Endothelial cell of umbilical vein (primary cell): ENCODE measurements around the gene APBA2. TPM values are rescaled to one million over a fixed set of nuclear protein-coding genes. Genes with fewer than 3 reads are reported as not detected.

ENCODE experiments used
- BruUV-seq: library from RNA; stranded (reverse); fragments of 400-500 nt; replicated peaks from 2 replicates; lab custom pipeline; 2021; lab: Mats Ljungman, UMichigan
- CTCF ChIA-PET: fragments of 300-600, 350-600 bp; sonication (Branson Sonifier 250); formaldehyde crosslinking; loops from one replicate; lab custom pipeline; 2021; ENCODE audit warnings: antibody characterized with exemption, inconsistent platforms; lab: Charles Lee
- POLR2A ChIA-PET: fragments of 300-600, 350-600 bp; sonication (Branson Sonifier 250); formaldehyde crosslinking; loops from one replicate; lab custom pipeline; 2021; ENCODE audit warnings: antibody characterized with exemption, inconsistent platforms; lab: Charles Lee
- DNase-seq: peaks from one replicate; pipeline ENCODE4 v3.0.0-alpha.2; 2011; ENCODE audit warnings: low read depth, low spot score
- FAIRE-seq: peaks from 2 replicates; lab custom pipeline; 2011; peaks lifted over from hg19 to GRCh38; lab: Jason Lieb, UNC
- H2AFZ ChIP-seq: 2 replicates; pipeline ENCODE4 v1.6.0; 2012; ENCODE audit warnings: low read depth, low read length, control low read depth, inconsistent platforms
- H3K27ac ChIP-seq: 2 replicates; pipeline ENCODE4 v1.5.1; 2011; ENCODE audit warnings: low read depth, mild to moderate bottlenecking, control low read depth, low read length, moderate library complexity; ENCODE audit not compliant: insufficient read depth
- H3K27me3 ChIP-seq, 2 experiments: 2 replicates each; pipeline versions ENCODE4 v1.6.0 to v1.6.1; 2011; ENCODE audit warnings: low read length in 2 of 2, mixed read lengths in 1 of 2; ENCODE audit not compliant: control insufficient read depth in 2 of 2, insufficient read depth in 2 of 2
- H3K36me3 ChIP-seq, 2 experiments: 2 replicates in 1 of 2; 3 replicates in 1 of 2; pipeline ENCODE4 v1.5.1; 2011; ENCODE audit warnings: low read length in 2 of 2, mild to moderate bottlenecking in 1 of 2, moderate library complexity in 1 of 2; ENCODE audit not compliant: control insufficient read depth in 2 of 2, insufficient read depth in 2 of 2; ENCODE audit errors: extremely low read depth in 1 of 2
- H3K4me1 ChIP-seq: 3 replicates; pipeline ENCODE4 v1.5.1; 2011; ENCODE audit warnings: mild to moderate bottlenecking, low read length; ENCODE audit not compliant: control insufficient read depth, insufficient read depth; ENCODE audit errors: extremely low read depth
- H3K4me2 ChIP-seq: 2 replicates; pipeline ENCODE4 v1.6.1; 2011; ENCODE audit warnings: low read length, control low read depth, mixed read lengths; ENCODE audit not compliant: insufficient read depth
- H3K4me3 ChIP-seq, 3 experiments: fragments of 200-600 bp in 1 of 3; sonication (generic), shearing (Covaris generic) in 1 of 3; replicated peaks in 1 of 3; 2 replicates each; pipeline ENCODE4 v1.5.1; 2011 to 2016; ENCODE audit warnings: control low read depth in 3 of 3, low read length in 3 of 3, mild to moderate bottlenecking in 2 of 3, inconsistent platforms in 1 of 3, low read depth in 1 of 3, moderate library complexity in 1 of 3; ENCODE audit not compliant: insufficient read depth in 1 of 3
- H3K79me2 ChIP-seq: 2 replicates; pipeline ENCODE4 v1.6.0; 2012; ENCODE audit warnings: low read length, inconsistent platforms; ENCODE audit not compliant: control insufficient read depth, insufficient read depth
- H3K9ac ChIP-seq: replicated peaks from 2 replicates; pipeline ENCODE3; 2011; ENCODE audit warnings: low read length, control low read depth; ENCODE audit not compliant: insufficient read depth; ENCODE audit errors: extremely low read depth
- H3K9me1 ChIP-seq: replicated peaks from 3 replicates; pipeline ENCODE4 v1.6.0; 2011; ENCODE audit warnings: mild to moderate bottlenecking, low read length; ENCODE audit not compliant: control insufficient read depth, insufficient read depth; ENCODE audit errors: extremely low read depth
- H3K9me3 ChIP-seq: replicated peaks from 2 replicates; pipeline ENCODE4 v1.5.1; 2012; ENCODE audit warnings: low read length, inconsistent platforms; ENCODE audit not compliant: control insufficient read depth, insufficient read depth
- H4K20me1 ChIP-seq: replicated peaks from 2 replicates; pipeline ENCODE3; 2011; ENCODE audit warnings: mild to moderate bottlenecking, low read length; ENCODE audit not compliant: control insufficient read depth, insufficient read depth; ENCODE audit errors: extremely low read depth
- EZH2 ChIP-seq: IDR thresholded peaks from 2 replicates; pipeline ENCODE4 v1.6.1; 2012; ENCODE audit warnings: borderline replicate concordance, low read depth, mild to moderate bottlenecking, moderate library complexity, low read length, inconsistent platforms; ENCODE audit not compliant: severe bottlenecking
- FOS ChIP-seq: IDR thresholded peaks from 2 replicates; pipeline ENCODE4 v1.6.1; 2011; ENCODE audit warnings: mild to moderate bottlenecking, low read length, moderate library complexity, borderline replicate concordance; ENCODE audit not compliant: insufficient read depth
- GATA2 ChIP-seq: IDR thresholded peaks from 2 replicates; pipeline ENCODE4 v1.7.0; 2011; ENCODE audit warnings: low read depth, mild to moderate bottlenecking, moderate library complexity, mixed read lengths, low read length; ENCODE audit not compliant: insufficient read length, insufficient read depth
- JUN ChIP-seq: IDR thresholded peaks from 2 replicates; pipeline ENCODE4 v1.6.1; 2011; ENCODE audit warnings: borderline replicate concordance, low read depth; ENCODE audit not compliant: insufficient read length, insufficient read depth
- MYC ChIP-seq: IDR thresholded peaks from one replicate; pipeline ENCODE4 v1.6.1; 2011; ENCODE audit warnings: mild to moderate bottlenecking, low read depth, low read length
- POLR2A ChIP-seq: IDR thresholded peaks from 2 replicates; pipeline ENCODE4 v1.6.1; 2012; ENCODE audit warnings: low read depth, mild to moderate bottlenecking, control low read depth, low read length
- POLR2AphosphoS5 ChIP-seq: IDR thresholded peaks from 2 replicates; pipeline ENCODE4 v1.6.1; 2012; ENCODE audit warnings: low read depth, mild to moderate bottlenecking, control low read depth, low read length, moderate library complexity; ENCODE audit not compliant: insufficient read depth
- dilution Hi-C: fragments of 300-500 bp; cut with MboI; formaldehyde crosslinking; loops from one replicate; pipeline ENCODE4 v1.15.0; 2019; ENCODE audit warnings: low sequenced_read_pairs; ENCODE audit not compliant: extremely low pct_ligation_motif_present
- intact Hi-C: fragments of 100-400 bp; cut with micrococcal nuclease; formaldehyde crosslinking; loops from one replicate; pipeline ENCODE4 v1.10.0; 2022
- polyA plus RNA-seq, 4 experiments: library from polyadenylated mRNA; depleted of rRNA in 3 of 4; stranded (reverse) in 3 of 4; unstranded in 1 of 4; fragments of >200 nt; gene quantifications; 2 replicates each; pipeline versions ENCODE4 v1.2.1 to v1.2.3, GENCODE V29; 2011 to 2012; ENCODE audit warnings: missing spikeins in 1 of 4
- total RNA-seq: library from RNA; stranded (reverse); gene quantifications from 2 replicates; pipeline ENCODE4 v1.2.3, GENCODE V29; 2021
- TF ChIP-seq, protein P1 (sequence below): IDR thresholded peaks from 2 replicates; pipeline ENCODE4 v1.6.1; 2011; ENCODE audit not compliant: insufficient read depth, insufficient read length
- TF ChIP-seq, protein P2 (sequence below), 2 donors: IDR thresholded peaks; 1 replicate in 1 of 2; 2 replicates in 1 of 2; pipeline ENCODE4 v1.5.1; 2011; ENCODE audit warnings: low read length in 2 of 2, mild to moderate bottlenecking in 2 of 2, moderate library complexity in 2 of 2, control low read depth in 1 of 2, inconsistent platforms in 1 of 2, low read depth in 1 of 2; ENCODE audit not compliant: insufficient read depth in 1 of 2; ENCODE audit errors: extremely low read depth in 1 of 2

The APBA2 gene
- total and polyA plus RNA-seq, 2 donors (not counting 3 experiments of a cell fraction or from before 2014, with no cell fraction given), result 5.7 to 11.1 TPM

DNA sequence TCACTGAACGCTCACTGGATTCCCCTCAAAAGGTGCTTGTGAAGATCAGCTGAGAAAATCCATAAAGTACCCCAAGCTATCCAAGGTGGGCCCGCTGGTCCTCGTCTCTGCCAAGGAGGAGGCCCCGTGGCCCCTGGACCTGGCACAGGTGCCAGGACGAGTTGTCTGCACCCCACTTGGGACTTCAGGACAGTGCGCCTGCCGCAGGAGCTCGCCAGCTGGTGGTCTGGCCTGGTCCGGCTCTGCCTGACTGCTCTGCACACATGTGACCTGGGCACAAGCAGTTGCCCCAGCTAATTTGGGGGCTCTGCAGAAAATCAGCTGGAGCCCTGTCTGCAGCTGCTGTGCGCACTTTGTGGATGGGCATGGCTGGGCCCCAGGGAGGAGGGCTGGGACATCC, 224.0 kb downstream of the APBA2 start:
- no TSS peak for BruUV-seq
- dilution Hi-C loops (no loop called here), intact Hi-C loops (no loop called here)
- H3K9me1 ChIP-seq, result no peaks in the 10 kb centered on the region
- ChIA-PET CTCF (interaction anchor here (1.9 kb wide), 1 partner anchor 19 kb away, joined by 7 read pairs; no protein-coding TSS in a partner anchor), POLR2A (no interaction called here)
- H2AFZ ChIP-seq, result no peak overlapping the region
- no peak for DNase-seq
- H3K9ac ChIP-seq, result no peak overlapping the region
- H3K4me3 ChIP-seq, result no peak overlapping the region
- no peak overlapping the region for H3K4me2 ChIP-seq
- H3K79me2 ChIP-seq, result no peaks in the 10 kb centered on the region
- no peaks in the 10 kb centered on the region for H3K4me1 ChIP-seq
- FAIRE-seq, result no peak
- H4K20me1 ChIP-seq, result no peaks in the 10 kb centered on the region
- TF ChIP-seq, protein P1, sequence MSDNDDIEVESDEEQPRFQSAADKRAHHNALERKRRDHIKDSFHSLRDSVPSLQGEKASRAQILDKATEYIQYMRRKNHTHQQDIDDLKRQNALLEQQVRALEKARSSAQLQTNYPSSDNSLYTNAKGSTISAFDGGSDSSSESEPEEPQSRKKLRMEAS, result no peak
- TF ChIP-seq JUN (no peak), POLR2AphosphoS5 (no peak), FOS (no peak), GATA2 (no peak), POLR2A (no peak), MYC (no peak), EZH2 (no peak)
- TF ChIP-seq, protein P2, sequence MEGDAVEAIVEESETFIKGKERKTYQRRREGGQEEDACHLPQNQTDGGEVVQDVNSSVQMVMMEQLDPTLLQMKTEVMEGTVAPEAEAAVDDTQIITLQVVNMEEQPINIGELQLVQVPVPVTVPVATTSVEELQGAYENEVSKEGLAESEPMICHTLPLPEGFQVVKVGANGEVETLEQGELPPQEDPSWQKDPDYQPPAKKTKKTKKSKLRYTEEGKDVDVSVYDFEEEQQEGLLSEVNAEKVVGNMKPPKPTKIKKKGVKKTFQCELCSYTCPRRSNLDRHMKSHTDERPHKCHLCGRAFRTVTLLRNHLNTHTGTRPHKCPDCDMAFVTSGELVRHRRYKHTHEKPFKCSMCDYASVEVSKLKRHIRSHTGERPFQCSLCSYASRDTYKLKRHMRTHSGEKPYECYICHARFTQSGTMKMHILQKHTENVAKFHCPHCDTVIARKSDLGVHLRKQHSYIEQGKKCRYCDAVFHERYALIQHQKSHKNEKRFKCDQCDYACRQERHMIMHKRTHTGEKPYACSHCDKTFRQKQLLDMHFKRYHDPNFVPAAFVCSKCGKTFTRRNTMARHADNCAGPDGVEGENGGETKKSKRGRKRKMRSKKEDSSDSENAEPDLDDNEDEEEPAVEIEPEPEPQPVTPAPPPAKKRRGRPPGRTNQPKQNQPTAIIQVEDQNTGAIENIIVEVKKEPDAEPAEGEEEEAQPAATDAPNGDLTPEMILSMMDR (IDR thresholded peaks at IDR 0.05; ENCODE audit: extremely low read depth in 1 of 2, insufficient read depth in 1 of 2, low read depth in 1 of 2, low read length in 2 of 2), result no peak
- H3K9me3 ChIP-seq, result no peaks in the 10 kb centered on the region
- no peaks in the 10 kb centered on the region for H3K27me3 ChIP-seq
- H3K27ac ChIP-seq, result no peak overlapping the region
- no peaks in the 10 kb centered on the region for H3K36me3 ChIP-seq
